Activated naive CD4-positive, alpha-beta T cell treated with anti-CD3 and anti-CD28 coated beads, Interleukin-2, amount 10 ng/mL, durations not matched to agents 7 days and 5 days (primary cell): ENCODE measurements around the gene UGP2.

Experiments used
- CTCF ChIA-PET: fragments of 350-600 bp; sonication (Branson Sonifier 250); formaldehyde crosslinking; loops from one replicate; lab custom pipeline; 2021; ENCODE audit warnings: antibody characterized with exemption; lab: Charles Lee
- DNase-seq: peaks from one replicate; pipeline ENCODE4 v3.0.0-alpha.2; 2020
- H3K27ac Mint-ChIP-seq: one replicate; pipeline ENCODE4 v1.8.0; 2021; ENCODE audit warnings: mild to moderate bottlenecking, moderate library complexity, mixed read lengths
- H3K27me3 Mint-ChIP-seq: one replicate; pipeline ENCODE4 v1.8.0; 2021; ENCODE audit warnings: mild to moderate bottlenecking, mixed read lengths
- H3K36me3 Mint-ChIP-seq: one replicate; pipeline ENCODE4 v1.8.0; 2021; ENCODE audit warnings: mixed read lengths
- H3K4me1 Mint-ChIP-seq: one replicate; pipeline ENCODE4 v1.8.0; 2021; ENCODE audit warnings: mixed read lengths
- H3K4me3 Mint-ChIP-seq: one replicate; pipeline ENCODE4 v1.8.0; 2021; ENCODE audit warnings: mild to moderate bottlenecking, moderate library complexity, mixed read lengths
- H3K9me3 Mint-ChIP-seq: one replicate; pipeline ENCODE4 v1.8.0; 2021; ENCODE audit warnings: mixed read lengths

The UGP2 gene

DNA sequence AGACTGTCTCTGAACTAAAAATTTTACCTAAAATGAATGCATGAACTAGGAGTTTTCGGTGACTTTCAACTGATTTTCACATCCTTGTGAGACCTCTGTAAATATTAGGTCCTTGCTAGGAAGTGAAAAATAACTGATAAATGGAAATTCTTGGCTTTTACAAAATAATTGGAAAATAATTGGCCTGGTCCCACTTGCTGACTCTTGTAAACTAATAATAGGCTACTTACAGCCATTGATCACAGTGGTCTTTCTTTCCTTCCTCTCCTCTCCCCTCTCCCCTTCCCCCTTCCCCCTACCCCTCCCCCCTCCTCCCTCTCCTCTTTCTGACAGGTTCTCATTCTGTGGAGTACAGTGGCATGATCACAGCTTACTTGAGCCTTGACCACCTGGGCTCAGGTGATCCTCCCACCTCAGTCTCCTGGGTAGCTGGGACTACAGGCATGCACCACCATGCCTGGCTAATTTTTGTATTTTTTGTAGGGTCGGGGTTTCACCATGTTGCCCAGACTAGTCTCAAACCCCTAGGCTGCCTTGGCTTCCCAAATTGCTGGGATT is 38.3 kb downstream of the UGP2 start:
- no peak overlapping the region for H3K4me3 Mint-ChIP-seq
- no peaks in the 10 kb centered on the region for H3K9me3 Mint-ChIP-seq
- H3K27ac Mint-ChIP-seq, result no peak overlapping the region
- H3K4me1 Mint-ChIP-seq, result peaks cover 26% of the 10 kb centered on the region
- H3K36me3 Mint-ChIP-seq, result peaks cover 62% of the 10 kb centered on the region
- CTCF ChIA-PET, result no interaction called here
- no peak for DNase-seq
- no peaks in the 10 kb centered on the region for H3K27me3 Mint-ChIP-seq

DNA sequence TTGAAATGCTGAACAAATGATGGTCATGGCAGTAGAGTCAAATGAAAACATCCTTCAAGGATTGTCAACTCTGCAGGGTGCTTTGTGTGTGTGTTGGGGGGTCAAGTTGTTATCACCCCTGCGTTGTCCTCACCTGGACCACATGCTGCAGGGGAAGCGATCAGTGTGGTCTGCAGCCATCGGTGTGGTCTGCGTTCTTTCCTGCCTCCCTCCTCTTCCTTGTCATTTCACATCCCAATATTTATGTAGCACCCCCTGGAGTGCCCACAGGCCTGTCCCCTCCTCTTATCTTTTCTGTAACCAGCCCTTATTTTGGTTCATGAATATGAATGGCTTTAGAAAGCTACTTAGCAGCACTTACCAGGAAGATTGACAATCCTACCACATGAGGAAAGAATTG is 38.9 kb downstream of the UGP2 start:
- Mint-ChIP-seq H3K4me1 (peaks cover 24% of the 10 kb centered on the region), H3K36me3 (peaks cover 62% of the 10 kb centered on the region), H3K4me3 (no peak overlapping the region), H3K27me3 (no peaks in the 10 kb centered on the region), H3K27ac (peak overlapping the region; percentile 47), H3K9me3 (no peaks in the 10 kb centered on the region)
- CTCF ChIA-PET, result no interaction called here
- DNase-seq, result no peak

DNA sequence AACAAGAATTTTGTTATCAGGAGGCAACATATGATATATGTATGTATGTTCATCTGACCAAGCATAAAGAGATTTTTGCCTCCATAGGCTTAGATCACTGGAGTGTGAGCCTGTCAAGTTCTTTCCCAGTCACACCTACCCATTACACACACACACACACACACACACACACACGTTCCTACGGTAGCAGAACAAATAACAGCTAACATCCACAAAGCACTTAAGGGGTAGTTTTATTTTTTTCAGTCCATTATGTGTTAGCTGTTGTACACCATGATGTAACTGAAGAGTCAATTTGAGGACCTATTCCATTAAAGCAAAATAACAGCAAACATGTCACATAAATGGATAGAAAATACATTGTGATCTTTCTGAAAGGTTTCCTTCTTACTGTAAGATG is 39.5 kb downstream of the UGP2 start:
- no peak for DNase-seq
- no peaks in the 10 kb centered on the region for H3K9me3 Mint-ChIP-seq
- H3K4me3 Mint-ChIP-seq, result no peak overlapping the region
- H3K27me3 Mint-ChIP-seq, result no peaks in the 10 kb centered on the region
- CTCF ChIA-PET, result no interaction called here
- H3K27ac Mint-ChIP-seq, result peak overlapping the region; percentile 8
- peaks cover 59% of the 10 kb centered on the region for H3K36me3 Mint-ChIP-seq
- H3K4me1 Mint-ChIP-seq, result peaks cover 24% of the 10 kb centered on the region

DNA sequence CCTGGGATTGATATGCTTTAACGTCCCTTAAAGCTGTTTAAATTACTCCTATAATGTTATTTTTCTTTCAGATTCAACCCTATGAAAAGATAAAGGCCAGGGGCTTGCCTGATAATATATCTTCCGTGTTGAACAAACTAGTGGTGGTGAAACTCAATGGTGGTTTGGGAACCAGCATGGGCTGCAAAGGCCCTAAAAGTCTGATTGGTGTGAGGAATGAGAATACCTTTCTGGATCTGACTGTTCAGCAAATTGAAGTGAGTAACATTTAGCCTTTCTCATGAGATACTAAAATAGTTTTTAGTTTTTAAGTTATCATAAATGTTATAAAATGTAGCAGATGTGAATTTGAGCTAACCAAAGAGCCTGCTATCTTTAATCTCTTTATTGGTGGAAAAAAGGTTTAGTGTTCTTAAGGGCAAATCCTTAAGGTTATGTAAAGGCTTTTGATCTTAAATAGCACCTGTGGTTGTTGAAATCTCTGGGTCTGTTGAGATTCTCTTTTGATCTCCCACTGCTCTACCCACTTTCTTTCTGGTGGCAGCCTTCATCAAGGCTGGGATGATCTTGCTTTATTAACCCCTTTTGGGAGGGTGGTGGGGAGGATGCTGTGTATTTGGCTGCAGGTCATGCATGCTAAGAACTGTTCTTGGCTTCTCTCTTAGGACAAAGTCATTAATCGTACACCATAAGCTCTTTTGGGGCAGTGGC is 40.9 kb downstream of the UGP2 start:
- peaks cover 22% of the 10 kb centered on the region for H3K4me1 Mint-ChIP-seq
- no peak for DNase-seq
- H3K4me3 Mint-ChIP-seq, result no peak overlapping the region
- H3K36me3 Mint-ChIP-seq, result peaks cover 57% of the 10 kb centered on the region
- CTCF ChIA-PET, result interaction anchor here (1.5 kb wide), 1 partner anchor 191 kb away, joined by 3 read pairs; no protein-coding TSS in a partner anchor
- no peak overlapping the region for H3K27ac Mint-ChIP-seq
- no peaks in the 10 kb centered on the region for H3K9me3 Mint-ChIP-seq
- no peaks in the 10 kb centered on the region for H3K27me3 Mint-ChIP-seq

DNA sequence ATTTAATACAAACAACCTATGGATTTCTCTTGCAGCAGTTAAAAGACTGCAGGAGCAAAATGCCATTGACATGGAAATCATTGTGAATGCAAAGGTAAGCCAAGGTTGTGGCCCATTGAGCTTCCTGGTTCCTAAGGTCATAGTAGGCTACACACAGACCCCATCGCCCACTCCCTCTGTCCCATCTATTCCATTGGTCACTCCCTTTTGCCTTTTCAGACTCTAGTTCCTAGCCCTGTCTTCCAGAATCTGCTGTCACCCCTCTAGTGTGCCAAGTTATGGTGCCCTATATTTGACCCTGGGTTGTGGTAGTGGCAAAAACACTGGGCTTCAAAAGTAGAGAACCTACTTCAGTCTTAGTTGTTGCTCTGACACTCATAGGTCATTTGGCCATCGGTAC is 44.7 kb downstream of the UGP2 start:
- CTCF ChIA-PET, result no interaction called here
- no peaks in the 10 kb centered on the region for H3K27me3 Mint-ChIP-seq
- no peak for DNase-seq
- peaks cover 13% of the 10 kb centered on the region for H3K4me1 Mint-ChIP-seq
- no peak overlapping the region for H3K27ac Mint-ChIP-seq
- no peaks in the 10 kb centered on the region for H3K9me3 Mint-ChIP-seq
- H3K4me3 Mint-ChIP-seq, result no peak overlapping the region
- H3K36me3 Mint-ChIP-seq, result peaks cover 73% of the 10 kb centered on the region

DNA sequence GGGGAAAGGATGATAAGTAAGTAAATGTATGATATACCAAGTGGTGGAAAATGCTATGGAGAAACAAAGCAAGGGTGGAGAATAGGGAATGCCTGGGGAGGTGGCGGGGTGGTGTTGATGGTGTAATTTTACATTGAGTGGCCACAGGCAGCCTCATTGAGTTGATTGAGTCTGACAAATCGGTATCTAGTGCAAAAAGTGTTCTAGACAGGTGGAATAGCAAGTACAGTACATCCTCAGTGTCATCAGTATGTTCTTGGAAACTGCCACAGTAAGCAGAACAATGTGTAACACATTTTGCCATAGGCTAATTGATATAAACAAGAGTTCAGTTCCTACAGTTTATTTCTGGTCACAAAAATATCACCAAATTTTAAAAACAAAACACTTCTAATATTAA is 46.4 kb downstream of the UGP2 start:
- DNase-seq, result no peak
- Mint-ChIP-seq H3K4me3 (no peak overlapping the region), H3K4me1 (peaks cover under 1% of the 10 kb centered on the region), H3K27me3 (no peaks in the 10 kb centered on the region), H3K36me3 (peaks cover 70% of the 10 kb centered on the region), H3K27ac (peak overlapping the region; percentile 29), H3K9me3 (no peaks in the 10 kb centered on the region)
- CTCF ChIA-PET, result no interaction called here

DNA sequence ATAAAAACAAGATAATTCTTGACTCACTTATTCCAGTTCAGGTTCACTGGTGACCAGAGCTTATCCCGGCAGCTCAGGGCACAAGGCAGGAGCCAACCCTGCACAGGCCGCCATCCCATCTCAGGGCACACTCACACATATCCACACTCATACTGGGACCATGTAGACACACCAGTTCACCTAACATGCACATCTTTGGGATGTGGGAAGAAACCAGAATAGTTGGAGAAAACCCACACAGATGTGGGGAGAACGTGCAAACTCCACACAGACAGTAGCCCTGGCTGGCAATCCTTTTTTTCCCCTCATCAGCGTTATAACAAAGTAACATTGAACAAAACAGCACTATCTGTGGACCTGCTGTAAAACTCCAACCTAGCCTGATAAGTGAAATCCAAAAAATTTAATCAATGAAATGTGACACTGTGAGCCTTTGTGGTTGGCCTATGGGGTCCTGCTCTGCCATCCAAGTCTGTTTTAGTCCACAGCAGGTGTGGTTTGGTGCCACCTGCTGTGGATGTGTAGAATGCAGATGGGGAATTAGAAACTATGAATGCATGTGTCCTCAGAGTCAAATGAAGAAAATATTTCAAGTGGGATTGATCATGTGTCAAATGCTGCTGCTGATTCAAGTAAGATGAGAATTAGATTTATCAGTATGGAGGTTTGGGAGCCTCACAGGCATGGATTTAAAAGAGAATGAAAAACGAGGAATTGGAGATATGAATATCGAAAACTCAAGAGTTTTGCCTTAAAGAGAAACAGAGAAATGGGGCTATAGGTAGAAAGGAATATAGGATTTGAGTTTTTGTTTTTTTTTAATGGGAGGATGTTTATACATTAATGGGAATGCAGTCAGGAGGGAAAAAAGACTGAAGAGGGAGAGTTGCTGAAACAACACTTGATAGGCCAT is 47.0 kb downstream of the UGP2 start:
- peaks cover 69% of the 10 kb centered on the region for H3K36me3 Mint-ChIP-seq

DNA sequence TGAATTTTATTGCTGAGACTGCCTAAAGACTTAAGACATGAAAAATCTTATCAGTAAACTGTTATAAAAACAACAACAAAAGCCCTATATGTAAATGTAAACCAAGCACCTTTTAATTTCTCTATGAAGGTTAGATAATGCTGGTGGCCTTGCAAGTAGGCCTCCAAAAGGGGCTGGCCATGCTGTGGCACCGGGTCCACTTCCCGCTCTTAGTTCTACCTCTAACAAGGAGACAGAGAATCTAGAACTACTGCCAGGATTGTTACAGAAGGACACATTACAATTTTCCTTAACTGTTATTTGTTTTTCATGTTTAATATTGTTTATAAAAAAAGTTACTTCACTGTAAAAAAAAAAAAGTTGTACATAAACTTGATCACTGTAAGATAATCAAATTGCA is 49.0 kb downstream of the UGP2 start:
- CTCF ChIA-PET, result interaction anchor here (1.1 to 1.9 kb wide), 5 partner anchors 9 to 197 kb away, joined by 5 to 11 read pairs (median 6); no protein-coding TSS in a partner anchor
- peaks cover 60% of the 10 kb centered on the region for H3K36me3 Mint-ChIP-seq
- H3K9me3 Mint-ChIP-seq, result no peaks in the 10 kb centered on the region

More for the DNA sequence above, 47.0 kb downstream of the UGP2 start:
- CTCF ChIA-PET, result interaction anchor here (1.9 kb wide), 1 partner anchor 190 kb away, joined by 10 read pairs; no protein-coding TSS in a partner anchor
- no peaks in the 10 kb centered on the region for H3K4me1 Mint-ChIP-seq
- peak overlapping the region; percentile 63 for H3K27ac Mint-ChIP-seq
- DNase-seq, result peak; percentile 58
- H3K9me3 Mint-ChIP-seq, result no peaks in the 10 kb centered on the region
- no peaks in the 10 kb centered on the region for H3K27me3 Mint-ChIP-seq
- H3K4me3 Mint-ChIP-seq, result no peak overlapping the region

DNA sequence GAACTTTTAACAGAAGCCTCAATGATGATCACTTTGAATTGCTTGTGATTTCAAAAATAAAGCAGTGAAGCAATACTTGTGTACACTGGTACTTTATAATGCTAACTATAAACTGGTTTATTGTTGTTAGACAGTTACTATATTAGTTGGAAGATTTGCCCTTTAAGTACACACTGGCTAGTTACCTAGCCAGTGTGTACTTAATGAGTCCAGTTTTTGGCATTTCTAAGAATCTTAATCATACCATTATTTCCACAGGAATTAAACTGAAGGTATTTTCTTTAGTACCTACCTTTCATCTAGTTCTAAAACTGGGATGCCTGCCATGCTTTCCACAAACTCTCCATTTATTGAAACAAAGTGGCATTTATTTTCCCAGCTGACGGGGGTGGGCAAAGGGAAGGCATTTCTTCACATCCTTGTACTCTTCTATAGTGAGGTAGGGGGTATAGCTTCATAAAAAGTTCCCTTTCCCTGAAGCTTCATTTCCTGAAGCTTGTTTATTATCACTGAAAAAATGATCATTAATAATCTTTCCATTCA is 49.9 kb downstream of the UGP2 start:
- no peaks in the 10 kb centered on the region for H3K4me1 Mint-ChIP-seq
- peaks cover 62% of the 10 kb centered on the region for H3K36me3 Mint-ChIP-seq
- CTCF ChIA-PET, result interaction anchor here (1.1 kb wide), 1 partner anchor 31 kb away, joined by 3 read pairs; no protein-coding TSS in a partner anchor
- H3K9me3 Mint-ChIP-seq, result no peaks in the 10 kb centered on the region
- no peaks in the 10 kb centered on the region for H3K27me3 Mint-ChIP-seq
- H3K4me3 Mint-ChIP-seq, result no peak overlapping the region
- no peak for DNase-seq
- H3K27ac Mint-ChIP-seq, result no peak overlapping the region

More for the DNA sequence above, 49.0 kb downstream of the UGP2 start:
- Mint-ChIP-seq H3K4me1 (no peaks in the 10 kb centered on the region), H3K27ac (no peak overlapping the region), H3K27me3 (no peaks in the 10 kb centered on the region), H3K4me3 (no peak overlapping the region)
- no peak for DNase-seq

DNA sequence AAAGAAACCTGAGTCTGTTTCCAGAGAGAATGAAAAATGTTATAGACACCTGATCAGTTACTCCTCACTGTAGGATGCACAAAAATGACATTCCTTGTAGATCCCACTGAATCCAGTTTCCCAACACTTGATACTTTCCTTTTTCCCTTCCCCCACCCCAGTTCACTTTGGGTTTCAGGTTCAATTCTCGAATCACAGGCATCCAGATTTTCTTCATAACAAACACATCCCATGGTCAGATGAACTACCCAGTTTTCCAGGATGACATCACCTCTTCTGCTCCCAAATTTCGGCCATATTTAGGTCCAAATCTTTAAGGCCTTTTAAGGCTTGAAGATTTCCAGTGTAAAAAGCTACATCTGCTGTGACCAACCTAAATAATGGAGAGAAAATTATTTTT is 51.5 kb downstream of the UGP2 start:
- Mint-ChIP-seq H3K36me3 (peaks cover 60% of the 10 kb centered on the region), H3K27ac (peak overlapping the region; percentile 15)

DNA sequence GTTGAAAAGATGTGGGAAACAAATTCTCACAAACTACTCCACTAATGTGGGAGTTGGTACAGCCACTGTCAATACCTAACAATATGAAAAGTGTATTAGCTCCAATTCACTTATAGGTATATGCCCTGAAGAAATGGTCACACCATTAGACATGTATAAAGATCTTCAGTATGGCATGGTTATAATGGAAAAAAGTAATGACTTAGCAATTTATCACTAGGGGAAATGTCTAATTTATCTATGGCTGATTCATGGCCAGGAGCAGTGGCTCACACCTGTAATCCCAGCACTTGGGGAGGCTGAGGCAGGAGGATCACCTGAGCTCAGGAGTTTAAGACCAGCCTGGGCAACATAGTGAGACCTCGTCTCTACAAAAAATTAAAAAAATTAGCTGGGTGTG is 52.5 kb downstream of the UGP2 start:
- CTCF ChIA-PET, result interaction anchor here (0.7 kb wide), 1 partner anchor 33 kb away, joined by 3 read pairs; no protein-coding TSS in a partner anchor
- no peaks in the 10 kb centered on the region for H3K9me3 Mint-ChIP-seq
- no peaks in the 10 kb centered on the region for H3K4me1 Mint-ChIP-seq
- peaks cover 59% of the 10 kb centered on the region for H3K36me3 Mint-ChIP-seq
- DNase-seq, result no peak
- H3K27me3 Mint-ChIP-seq, result no peaks in the 10 kb centered on the region
- no peak overlapping the region for H3K4me3 Mint-ChIP-seq
- no peak overlapping the region for H3K27ac Mint-ChIP-seq

More for the DNA sequence above, 51.5 kb downstream of the UGP2 start:
- CTCF ChIA-PET, result no interaction called here
- no peak for DNase-seq
- Mint-ChIP-seq H3K4me1 (no peaks in the 10 kb centered on the region), H3K4me3 (no peak overlapping the region), H3K27me3 (no peaks in the 10 kb centered on the region), H3K9me3 (no peaks in the 10 kb centered on the region)

DNA sequence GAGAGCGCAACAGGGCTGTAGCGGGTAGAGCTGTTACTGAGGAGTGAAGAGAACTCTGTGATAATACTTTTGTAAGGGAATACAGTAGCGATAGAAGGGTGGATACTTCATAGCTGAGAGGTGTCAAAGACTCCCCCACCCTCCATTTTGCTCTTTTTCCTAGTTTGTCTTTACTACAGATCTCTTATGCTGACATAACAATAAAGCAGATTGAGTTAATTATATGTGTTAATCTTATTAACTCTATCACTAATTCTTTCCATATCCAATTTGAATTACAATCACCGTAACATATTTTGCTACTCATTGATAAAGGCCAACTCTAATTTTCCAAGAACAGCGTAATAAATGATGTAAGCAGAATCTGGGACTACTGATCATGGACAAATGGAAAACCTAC is 57.1 kb downstream of the UGP2 start:
- no peak overlapping the region for H3K27ac Mint-ChIP-seq
- peaks cover 66% of the 10 kb centered on the region for H3K36me3 Mint-ChIP-seq
- no peaks in the 10 kb centered on the region for H3K27me3 Mint-ChIP-seq
- CTCF ChIA-PET, result interaction anchor here (1.2 to 1.5 kb wide), 2 partner anchors 9 to 208 kb away, joined by 4 to 11 read pairs; no protein-coding TSS in a partner anchor
- H3K4me3 Mint-ChIP-seq, result no peak overlapping the region
- no peak for DNase-seq
- peaks cover 6% of the 10 kb centered on the region for H3K4me1 Mint-ChIP-seq
- H3K9me3 Mint-ChIP-seq, result peaks cover 20% of the 10 kb centered on the region

DNA sequence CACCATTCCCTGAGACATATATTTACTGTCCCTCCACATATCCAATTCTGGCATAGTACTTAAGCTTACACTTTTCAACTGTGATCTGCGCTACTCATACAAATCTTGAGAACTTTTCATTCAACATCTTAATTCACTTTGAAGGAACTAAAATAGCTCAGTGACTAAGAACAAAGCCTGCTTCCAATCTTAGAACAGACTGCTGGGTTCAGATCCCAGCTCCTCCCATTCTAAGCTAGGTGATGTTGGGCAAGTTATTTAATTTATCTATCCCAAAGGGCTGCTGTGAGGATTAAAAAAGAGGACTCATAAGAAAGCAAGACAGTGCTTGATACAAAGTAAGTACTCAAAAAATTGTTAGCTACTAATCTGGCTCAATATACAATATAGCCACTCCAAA is 57.9 kb downstream of the UGP2 start:
- Mint-ChIP-seq H3K27ac (no peak overlapping the region), H3K27me3 (no peaks in the 10 kb centered on the region), H3K36me3 (peaks cover 68% of the 10 kb centered on the region), H3K4me3 (no peak overlapping the region), H3K4me1 (peaks cover 6% of the 10 kb centered on the region), H3K9me3 (peaks cover 23% of the 10 kb centered on the region)
- CTCF ChIA-PET, result interaction anchor here (0.9 to 1.5 kb wide), 3 partner anchors 10 to 208 kb away, joined by 3 to 11 read pairs (median 4); no protein-coding TSS in a partner anchor
- DNase-seq, result no peak

DNA sequence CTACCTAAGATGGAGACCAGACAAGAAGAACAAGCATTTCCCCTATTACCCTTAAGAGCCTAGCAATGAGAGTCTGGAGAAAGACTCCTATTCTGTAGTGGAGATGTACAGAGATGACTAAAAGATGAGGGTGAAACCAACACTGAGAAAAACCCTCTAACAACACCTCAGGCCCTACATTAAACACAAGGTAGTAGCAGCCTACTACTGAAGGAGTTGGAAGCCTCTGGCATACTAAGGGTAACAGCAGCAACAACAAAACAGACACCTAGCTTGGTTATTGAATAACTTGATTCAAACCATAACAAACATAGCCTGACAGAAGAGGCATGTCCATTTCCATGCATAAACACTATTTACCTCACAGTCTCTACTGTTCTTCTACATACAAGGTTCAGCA is 60.5 kb downstream of the UGP2 start:
- no peak for DNase-seq
- Mint-ChIP-seq H3K36me3 (peaks cover 81% of the 10 kb centered on the region), H3K9me3 (peaks cover 27% of the 10 kb centered on the region), H3K4me3 (no peak overlapping the region), H3K4me1 (peaks cover 6% of the 10 kb centered on the region), H3K27ac (peak overlapping the region; percentile 2), H3K27me3 (no peaks in the 10 kb centered on the region)
- CTCF ChIA-PET, result no interaction called here
